ENCODE measurements around the gene STAG1. TPM values are rescaled to one million over a fixed set of nuclear protein-coding genes. Genes with fewer than 3 reads are reported as not detected.

STAG1 gene
- total RNA-seq, 1 experiment from 2014 or later, result 34.6 TPM

GRCh38 chr3:136653628-136654027 is 98.5 kb downstream of the STAG1 start:
- H3K9me3 ChIP-seq (ENCODE audit: control insufficient read depth, low read depth, low read length), result no peaks in the 10 kb centered on the region
- no peaks in the 10 kb centered on the region for H3K27me3 ChIP-seq (ENCODE audit: insufficient read depth, low read length)
- H4K5ac ChIP-seq (ENCODE audit: insufficient read length, low read depth, low read length), result no peak overlapping the region
- H2BK20ac ChIP-seq (ENCODE audit: low read depth, low read length, poor library complexity, severe bottlenecking), result no peak overlapping the region
- H4K8ac ChIP-seq (replicated peaks; ENCODE audit: insufficient read length, low read depth, low read length), result no peak overlapping the region
- Mint-ChIP-seq H3K4me1 (peaks cover 0 to 7% of the 10 kb centered on the region in 2 experiments; a peak in 3 of 4 replicates), H3K4me3 (no peak overlapping the region), H3K36me3 (ENCODE audit: insufficient read depth in 1 of 3, low read depth in 3 of 3) (peaks cover 6 to 25% (median 16%) of the 10 kb centered on the region in 3 experiments; a peak in 6 of 7 replicates), H3K27me3 (ENCODE audit: low read depth) (no peaks in the 10 kb centered on the region), H3K27ac (no peak overlapping the region), H3K9me3 (peaks cover 15 to 17% of the 10 kb centered on the region in 2 experiments; a peak in 4 of 5 replicates)
- H3K27ac ChIP-seq (ENCODE audit: insufficient read length, low read depth, low read length), result no peak overlapping the region
- no peaks in the 10 kb centered on the region for H3K4me1 ChIP-seq (ENCODE audit: insufficient read depth, low read length)
- H2AFZ ChIP-seq (ENCODE audit: low read length), result no peak overlapping the region
- peaks cover 2% of the 10 kb centered on the region; the same call in 1 of the 2 replicates for H3K79me2 ChIP-seq (ENCODE audit: insufficient read depth, low read length)
- no peak overlapping the region for H4K91ac ChIP-seq (ENCODE audit: insufficient read length, low read depth, low read length)
- peaks cover 4% of the 10 kb centered on the region for H3K79me1 ChIP-seq (ENCODE audit: insufficient read depth, low read depth, low read length, poor library complexity, severe bottlenecking)
- no peak overlapping the region for H3K4me2 ChIP-seq (ENCODE audit: insufficient read depth, insufficient read length, low read length)
- H3K56ac ChIP-seq (ENCODE audit: insufficient read length, low read depth, low read length), result no peak overlapping the region
- H2BK120ac ChIP-seq (ENCODE audit: low read depth, low read length, poor library complexity, severe bottlenecking), result no peak overlapping the region
- H3K18ac ChIP-seq (ENCODE audit: insufficient read length, low read depth, low read length), result no peak overlapping the region
- H4K20me1 ChIP-seq (ENCODE audit: control insufficient read depth, insufficient read depth, insufficient read length), result no peaks in the 10 kb centered on the region
- TF ChIP-seq CTCF (conservative IDR thresholded peaks at IDR 0.05), result no peak
- H3K4ac ChIP-seq (ENCODE audit: low read depth, low read length), result no peak overlapping the region
- no peaks in the 10 kb centered on the region for H3K23me2 ChIP-seq (ENCODE audit: insufficient read length, low read depth, low read length, poor library complexity, severe bottlenecking)
- no peak overlapping the region for H3T11ph ChIP-seq (ENCODE audit: low read length)
- no peak overlapping the region for H3K14ac ChIP-seq (ENCODE audit: insufficient read depth, low read length)
- H3K9ac ChIP-seq (ENCODE audit: extremely low read depth, insufficient read length, low read length), result no peak overlapping the region
- no peak overlapping the region for H2BK12ac ChIP-seq (ENCODE audit: insufficient read length, low read depth, low read length)
- H2BK15ac ChIP-seq (ENCODE audit: low read depth, low read length), result no peak overlapping the region
- H2AK5ac ChIP-seq (ENCODE audit: insufficient read length, low read length), result no peak overlapping the region
- no peak overlapping the region for H3K23ac ChIP-seq (ENCODE audit: insufficient read length, low read depth, low read length)
- no peak overlapping the region for H2BK5ac ChIP-seq (ENCODE audit: insufficient read length, low read length)
- DNase-seq, result no peak

All from H9 (cell line).